Erythroblast (primary cell): ENCODE measurements around the gene ZNF331.

Experiments
- GATA1 ChIP-seq: IDR thresholded peaks from 2 replicates; pipeline ENCODE4 v1.6.1; 2011; ENCODE audit warnings: low read depth, mild to moderate bottlenecking, control low read depth, low read length, moderate library complexity
- POLR2A ChIP-seq: IDR thresholded peaks from 2 replicates; pipeline ENCODE4 v1.6.1; 2011; ENCODE audit warnings: mild to moderate bottlenecking, low read length

DNA sequence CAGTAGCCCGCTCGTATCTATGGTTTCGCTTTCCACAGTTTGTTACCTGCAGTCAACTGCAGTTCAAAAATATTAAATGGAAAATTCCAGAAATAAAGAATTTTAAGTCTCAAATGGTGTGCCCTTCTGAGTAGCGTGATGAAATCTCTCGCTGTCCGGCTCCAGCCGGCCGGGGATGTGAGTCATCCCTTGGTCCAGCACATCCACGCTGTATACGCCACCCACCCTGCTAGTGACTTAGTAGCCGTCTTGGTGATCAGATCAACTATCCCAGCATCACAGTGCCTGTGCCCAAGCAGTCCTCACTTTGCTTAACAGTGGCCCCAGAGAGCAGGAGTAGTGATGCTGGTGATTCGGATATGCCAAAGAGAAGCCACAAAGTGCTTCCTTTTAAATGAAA lies 40.0 kb downstream of the ZNF331 start:
- TF ChIP-seq POLR2A: no peak
- TF ChIP-seq GATA1: no peak
